GM12878 (cell line): ENCODE data around the gene VAX1.

ENCODE experiments used
- FOS ChIP-seq: IDR thresholded peaks from 3 replicates; pipeline ENCODE4 v1.6.1; 2011; ENCODE audit warnings: borderline replicate concordance; ENCODE audit not compliant: insufficient read length; ENCODE audit errors: extremely low read depth
- KDM1A ChIP-seq: fragments of 200-600 bp; sonication (generic); IDR thresholded peaks from 2 replicates; pipeline ENCODE4 v1.6.1; 2016; ENCODE audit warnings: borderline replicate concordance
- NR2C2 ChIP-seq: IDR thresholded peaks from 2 replicates; pipeline ENCODE4 v1.6.1; 2011; ENCODE audit warnings: borderline replicate concordance, low read depth; ENCODE audit not compliant: control insufficient read depth, insufficient read length
- PAX5 ChIP-seq: IDR thresholded peaks from 2 replicates; pipeline ENCODE4 v1.6.1; 2011; ENCODE audit warnings: low read depth, low read length, borderline replicate concordance
- SP1 ChIP-seq: IDR thresholded peaks from one replicate; pipeline ENCODE4 v1.6.1; 2011; ENCODE audit warnings: low read depth, low read length
- ZNF274 ChIP-seq: IDR thresholded peaks from one replicate; pipeline ENCODE4 v1.8.0; 2011; ENCODE audit not compliant: insufficient read length, insufficient read depth
- TF ChIP-seq, protein P1 (sequence below), 3 experiments: IDR thresholded peaks in 2 of 3; conservative IDR thresholded peaks in 1 of 3; 2 replicates each; pipeline ENCODE4 v1.5.1; 2011; ENCODE audit warnings: low read depth in 3 of 3, low read length in 3 of 3, mild to moderate bottlenecking in 3 of 3, control low read depth in 2 of 3, moderate library complexity in 2 of 3, inconsistent platforms in 1 of 3, mixed read lengths in 1 of 3; ENCODE audit not compliant: control insufficient read depth in 2 of 3, insufficient read depth in 1 of 3; ENCODE audit errors: extremely low read depth in 1 of 3

DNA sequence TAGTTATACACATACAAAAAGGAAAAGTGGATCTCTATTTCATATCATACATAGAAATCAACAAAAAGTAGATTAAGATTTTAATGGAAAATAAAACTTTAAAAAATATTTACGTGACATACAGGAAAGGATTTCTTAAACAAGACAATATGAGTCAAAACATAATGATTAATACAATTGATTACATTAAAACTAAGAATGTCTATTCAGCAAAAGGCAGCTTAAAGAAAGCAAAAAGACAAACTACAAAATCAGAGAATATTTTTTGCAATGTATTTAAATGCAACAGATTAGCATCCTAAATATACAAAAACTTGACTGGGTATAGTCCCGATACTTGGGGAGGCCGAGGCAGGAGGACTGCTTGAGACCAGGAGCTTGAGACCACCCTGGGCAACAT is 50.5 kb downstream of the VAX1 start:
- TF ChIP-seq PAX5 (no peak), SP1 (no peak), ZNF274 (no peak), KDM1A (no peak), FOS (no peak), NR2C2 (no peak)
- TF ChIP-seq, protein P1, sequence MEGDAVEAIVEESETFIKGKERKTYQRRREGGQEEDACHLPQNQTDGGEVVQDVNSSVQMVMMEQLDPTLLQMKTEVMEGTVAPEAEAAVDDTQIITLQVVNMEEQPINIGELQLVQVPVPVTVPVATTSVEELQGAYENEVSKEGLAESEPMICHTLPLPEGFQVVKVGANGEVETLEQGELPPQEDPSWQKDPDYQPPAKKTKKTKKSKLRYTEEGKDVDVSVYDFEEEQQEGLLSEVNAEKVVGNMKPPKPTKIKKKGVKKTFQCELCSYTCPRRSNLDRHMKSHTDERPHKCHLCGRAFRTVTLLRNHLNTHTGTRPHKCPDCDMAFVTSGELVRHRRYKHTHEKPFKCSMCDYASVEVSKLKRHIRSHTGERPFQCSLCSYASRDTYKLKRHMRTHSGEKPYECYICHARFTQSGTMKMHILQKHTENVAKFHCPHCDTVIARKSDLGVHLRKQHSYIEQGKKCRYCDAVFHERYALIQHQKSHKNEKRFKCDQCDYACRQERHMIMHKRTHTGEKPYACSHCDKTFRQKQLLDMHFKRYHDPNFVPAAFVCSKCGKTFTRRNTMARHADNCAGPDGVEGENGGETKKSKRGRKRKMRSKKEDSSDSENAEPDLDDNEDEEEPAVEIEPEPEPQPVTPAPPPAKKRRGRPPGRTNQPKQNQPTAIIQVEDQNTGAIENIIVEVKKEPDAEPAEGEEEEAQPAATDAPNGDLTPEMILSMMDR (IDR thresholded peaks at IDR 0.05 in 2 of 3, conservative IDR thresholded peaks at IDR 0.05 in 1 of 3; ENCODE audit: control insufficient read depth in 2 of 3, extremely low read depth in 1 of 3, insufficient read depth in 1 of 3, low read depth in 3 of 3, low read length in 3 of 3), result no peak
